GM12872 (cell line): ENCODE data around the gene SCAMP3.

Experiments
- CTCF ChIP-seq: IDR thresholded peaks from 3 replicates; pipeline ENCODE4 v1.5.1; 2011; ENCODE audit warnings: low read depth, mild to moderate bottlenecking, low read length, moderate library complexity; ENCODE audit not compliant: insufficient read depth

SCAMP3 gene

GRCh38 chr1:155251566-155251965 lies 10.6 kb downstream of the SCAMP3 start:
- no peak for TF ChIP-seq CTCF

GRCh38 chr1:155250633-155251449 lies 11.3 kb downstream of the SCAMP3 start:
- TF ChIP-seq CTCF: peak; percentile 100

- no peak for TF ChIP-seq CTCF
Observed at GRCh38 chr1:155250246-155250632, 11.9 kb downstream of the SCAMP3 start.

DNA sequence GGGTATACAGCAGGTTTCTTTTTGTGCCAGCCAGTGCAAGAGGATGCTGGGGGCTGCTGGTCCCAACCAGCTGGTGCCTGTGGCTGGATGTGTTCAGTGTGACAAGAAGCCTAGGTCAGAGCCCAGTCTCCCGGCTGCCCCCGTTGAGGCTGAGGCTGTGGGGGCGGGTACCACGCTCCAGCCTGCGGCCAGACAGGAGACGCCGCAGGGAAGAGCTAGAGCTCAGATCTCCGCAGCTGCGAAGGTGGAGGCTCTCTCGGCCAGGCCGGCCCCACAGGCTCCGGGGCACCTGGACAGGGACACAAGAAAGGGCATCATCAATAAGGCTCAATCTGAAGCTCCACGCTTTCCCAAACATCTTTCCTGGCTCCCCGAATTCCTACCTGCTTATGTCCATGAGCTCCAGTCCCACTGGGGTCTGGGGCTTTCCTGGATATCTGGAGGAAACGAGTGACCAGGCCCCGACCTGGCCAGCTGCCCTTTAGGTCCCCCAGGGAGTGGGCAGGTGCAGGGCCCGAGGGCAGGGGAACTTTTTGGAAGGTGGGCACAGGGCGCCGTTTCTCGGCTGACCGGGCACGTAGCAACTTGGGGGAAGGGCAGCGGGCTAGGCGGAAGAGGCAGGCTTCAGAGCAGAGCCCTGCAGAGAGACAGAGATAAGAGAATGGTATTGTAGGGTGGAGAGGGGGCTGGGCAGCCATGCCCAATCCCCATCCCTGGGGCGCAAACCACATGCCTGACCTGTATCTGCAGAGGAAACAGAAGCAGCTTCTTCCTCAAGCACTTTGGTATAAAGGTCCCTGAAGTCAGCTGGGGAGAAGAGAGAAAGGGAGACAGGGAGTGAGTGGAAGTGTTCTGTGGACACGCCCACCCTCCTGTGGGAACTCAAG lies 14.2 kb downstream of the SCAMP3 start:
- no peak for TF ChIP-seq CTCF

GRCh38 chr1:155245163-155245524 lies 17.0 kb downstream of the SCAMP3 start:
- no peak for TF ChIP-seq CTCF

DNA sequence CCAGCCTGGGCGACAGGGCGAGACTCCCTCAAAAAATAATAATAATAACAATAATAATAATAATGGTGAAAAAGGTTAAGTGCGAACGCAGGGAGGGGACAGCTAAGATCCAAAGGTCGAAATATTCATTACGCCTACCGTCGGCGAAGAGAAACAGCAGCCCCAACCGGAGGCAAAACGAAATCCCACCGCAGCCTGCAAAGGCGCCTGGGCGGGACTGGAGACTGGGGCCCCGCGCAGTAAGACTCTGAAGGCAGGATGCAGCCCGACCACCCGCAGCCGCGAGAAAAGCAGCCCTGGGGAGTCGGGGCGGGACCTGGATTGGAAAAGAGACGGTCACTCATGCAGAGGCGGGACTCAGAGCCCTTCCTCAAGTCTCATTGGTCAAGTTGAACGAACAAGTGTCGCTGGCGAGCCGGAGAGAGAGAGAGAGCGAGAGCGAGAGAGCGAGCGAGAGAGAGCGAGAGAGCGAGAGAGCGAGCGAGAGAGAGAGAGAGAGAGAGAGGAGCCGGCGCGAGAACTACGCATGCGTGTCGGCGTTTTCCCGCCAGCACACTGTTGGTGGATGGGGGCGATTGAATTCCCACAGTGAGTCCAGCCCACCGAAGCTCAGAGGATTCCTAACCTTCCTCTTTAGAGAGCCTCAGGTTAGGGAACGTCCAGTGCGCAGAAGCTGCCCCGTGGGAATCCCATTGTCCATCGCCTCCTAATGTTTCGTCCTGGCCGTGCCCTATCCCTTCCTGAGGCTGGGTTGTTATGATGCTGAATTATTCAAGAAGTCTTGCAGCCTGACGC lies 17.6 kb downstream of the SCAMP3 start:
- peak; percentile 32; the same call in 2 of the 3 replicates for TF ChIP-seq CTCF
